ENCODE results near the gene SCOC. TPM values are rescaled to one million over a fixed set of nuclear protein-coding genes. Genes with fewer than 3 reads are reported as not detected.

Gene SCOC
- total and polyA plus RNA-seq, 4 donors, result 68.0 to 251 (median 176) TPM

DNA sequence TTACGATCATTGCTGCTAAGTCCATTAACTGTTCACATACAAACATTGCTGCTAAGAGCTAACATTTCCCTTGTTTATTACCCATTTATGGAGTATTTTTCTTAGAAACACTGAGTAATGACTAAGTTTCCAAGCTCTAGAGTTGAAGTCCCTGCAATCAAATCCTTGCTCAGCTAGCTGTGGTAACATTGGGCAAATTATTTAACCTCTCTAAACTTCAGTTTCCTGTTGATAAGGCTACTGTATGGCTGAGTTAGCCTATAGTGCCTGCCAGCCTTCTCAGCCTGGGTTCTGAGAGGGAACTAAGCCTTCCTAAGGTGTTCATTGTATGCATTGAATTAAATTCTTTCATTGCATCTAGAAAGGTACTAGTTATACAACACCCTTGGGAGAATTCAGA is 15.2 kb upstream of the SCOC start:
- H3K4me3 ChIP-seq (ENCODE audit: low read depth, low read length), result no peak overlapping the region
- no CpG with 5 or more reads among the region's 1 CpG for WGBS (ENCODE audit: insufficient coverage)

DNA sequence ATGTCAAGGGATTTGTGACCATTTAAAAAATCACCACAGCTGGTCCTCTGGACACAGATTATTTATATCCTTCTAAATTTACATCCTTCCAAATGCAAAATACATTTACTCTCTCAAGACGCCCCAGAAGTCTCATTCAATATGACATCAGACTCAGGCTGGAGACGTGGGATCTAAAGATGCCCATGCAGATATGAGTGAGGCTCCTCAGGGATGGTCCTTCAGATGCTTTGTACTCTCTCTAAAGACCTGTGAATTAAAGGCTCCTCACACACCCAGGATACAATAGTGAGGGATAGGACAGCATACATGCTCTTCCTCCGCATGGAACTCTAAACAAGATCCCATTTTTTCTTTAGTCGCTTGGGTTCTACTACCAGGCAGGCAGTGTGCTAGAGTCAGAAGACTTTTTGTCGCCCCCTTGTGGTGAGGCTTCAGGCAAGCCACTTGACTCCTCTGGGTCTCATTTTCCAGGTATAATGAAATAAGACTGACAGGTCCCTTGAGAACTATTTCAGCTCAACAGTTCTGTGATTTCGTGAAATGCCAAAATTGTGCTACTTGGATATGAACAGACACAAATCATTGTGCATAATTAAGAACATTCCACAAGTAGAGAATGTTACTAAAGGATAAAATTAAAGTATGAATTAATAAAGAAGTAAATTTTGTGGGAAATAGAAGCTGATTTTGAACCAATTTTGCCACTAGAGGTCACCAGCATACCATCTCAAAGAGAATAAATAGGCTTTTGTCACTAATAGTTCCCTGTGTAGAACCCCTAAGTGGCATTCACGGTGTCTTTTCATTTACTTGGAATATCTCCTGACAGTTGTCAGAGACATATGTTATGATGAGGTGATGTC is 13.7 kb upstream of the SCOC start:
- H3K27me3 ChIP-seq (ENCODE audit: control insufficient read depth, insufficient read depth, low read length), result peaks cover 6% of the 10 kb centered on the region
- WGBS (ENCODE audit: insufficient coverage), result 40% methylated on average over 6 of the region's 7 CpGs

More for the DNA sequence above, 15.2 kb upstream of the SCOC start:
- DNase-seq (ENCODE audit: low read depth in 4 of 6, low spot score in 6 of 6), result no peak
- Histone ChIP-seq H3K27ac (ENCODE audit: low read depth, low read length) (no peak overlapping the region), H3K9me3 (ENCODE audit: control insufficient read depth, insufficient read depth, low read length) (no peaks in the 10 kb centered on the region), H3K27me3 (ENCODE audit: control insufficient read depth, insufficient read depth, low read length) (peaks cover 8% of the 10 kb centered on the region), H3K36me3 (ENCODE audit: control insufficient read depth, insufficient read depth, low read length) (no peaks in the 10 kb centered on the region), H3K4me1 (ENCODE audit: control insufficient read depth, insufficient read depth, low read length) (no peaks in the 10 kb centered on the region)

DNA sequence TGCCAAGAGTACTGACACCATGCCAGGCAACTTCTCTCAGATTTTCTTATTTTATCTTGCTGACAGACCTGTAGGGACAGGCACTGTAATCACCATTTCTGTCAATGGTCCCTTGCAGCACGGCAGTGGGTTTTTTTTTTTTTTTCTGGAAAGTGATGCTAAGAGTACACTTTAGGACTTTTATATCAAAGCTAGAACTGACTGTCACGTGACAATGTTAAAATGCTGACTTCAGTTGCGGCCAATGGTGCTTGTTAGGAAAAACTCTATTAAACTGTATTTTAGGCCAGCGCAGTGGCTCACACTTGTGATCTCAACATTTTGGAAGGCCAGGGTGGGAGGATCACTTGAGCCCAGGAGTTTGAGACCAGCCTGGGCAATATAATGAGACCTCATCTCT is 12.3 kb upstream of the SCOC start:
- no peak overlapping the region for H3K4me3 ChIP-seq (ENCODE audit: low read depth, low read length)
- H3K9me3 ChIP-seq (ENCODE audit: control insufficient read depth, insufficient read depth, low read length), result no peaks in the 10 kb centered on the region
- H3K4me1 ChIP-seq (ENCODE audit: control insufficient read depth, insufficient read depth, low read length), result no peaks in the 10 kb centered on the region
- peaks cover 6% of the 10 kb centered on the region for H3K27me3 ChIP-seq (ENCODE audit: control insufficient read depth, insufficient read depth, low read length)
- DNase-seq (ENCODE audit: low read depth in 4 of 6, low spot score in 6 of 6), result no peak
- H3K27ac ChIP-seq (ENCODE audit: low read depth, low read length), result no peak overlapping the region
- 80% methylated on average over 1 of the region's 4 CpGs for WGBS (ENCODE audit: insufficient coverage)
- H3K36me3 ChIP-seq (ENCODE audit: control insufficient read depth, insufficient read depth, low read length), result no peaks in the 10 kb centered on the region

More for the DNA sequence above, 13.7 kb upstream of the SCOC start:
- H3K4me1 ChIP-seq (ENCODE audit: control insufficient read depth, insufficient read depth, low read length), result no peaks in the 10 kb centered on the region
- no peaks in the 10 kb centered on the region for H3K9me3 ChIP-seq (ENCODE audit: control insufficient read depth, insufficient read depth, low read length)
- H3K27ac ChIP-seq (ENCODE audit: low read depth, low read length), result no peak overlapping the region
- DNase-seq (ENCODE audit: low read depth in 4 of 6, low spot score in 6 of 6), result peak in 2 of 6 donors; percentile 87 to 91
- no peak overlapping the region for H3K4me3 ChIP-seq (ENCODE audit: low read depth, low read length)
- no peaks in the 10 kb centered on the region for H3K36me3 ChIP-seq (ENCODE audit: control insufficient read depth, insufficient read depth, low read length)

DNA sequence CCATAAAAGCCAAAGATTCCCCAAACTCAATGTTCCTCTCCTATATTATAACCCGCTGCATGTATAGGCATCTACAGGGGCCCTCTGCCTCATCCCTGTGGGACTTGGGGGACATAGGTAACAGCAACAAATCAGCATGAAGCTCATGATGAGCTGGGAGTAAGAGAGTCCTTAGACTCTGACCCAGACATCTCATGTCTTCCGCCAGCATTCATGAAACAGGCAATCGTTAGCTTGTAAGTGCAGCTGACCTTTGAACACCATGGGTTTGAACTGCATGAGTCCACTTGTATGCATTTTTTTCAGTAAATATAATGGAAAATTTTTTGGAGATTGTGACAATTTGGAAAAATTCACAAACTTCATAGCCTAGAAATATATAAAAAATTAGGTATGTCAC is 10.4 kb upstream of the SCOC start:
- Histone ChIP-seq H3K9me3 (ENCODE audit: control insufficient read depth, insufficient read depth, low read length) (no peaks in the 10 kb centered on the region), H3K27ac (ENCODE audit: low read depth, low read length) (no peak overlapping the region), H3K4me1 (ENCODE audit: control insufficient read depth, insufficient read depth, low read length) (no peaks in the 10 kb centered on the region), H3K4me3 (ENCODE audit: low read depth, low read length) (no peak overlapping the region), H3K27me3 (ENCODE audit: control insufficient read depth, insufficient read depth, low read length) (peaks cover 3% of the 10 kb centered on the region), H3K36me3 (ENCODE audit: control insufficient read depth, insufficient read depth, low read length) (no peaks in the 10 kb centered on the region)
- no peak for DNase-seq (ENCODE audit: low read depth in 4 of 6, low spot score in 6 of 6)
- no CpG with 5 or more reads among the region's 3 CpGs for WGBS (ENCODE audit: insufficient coverage)

DNA sequence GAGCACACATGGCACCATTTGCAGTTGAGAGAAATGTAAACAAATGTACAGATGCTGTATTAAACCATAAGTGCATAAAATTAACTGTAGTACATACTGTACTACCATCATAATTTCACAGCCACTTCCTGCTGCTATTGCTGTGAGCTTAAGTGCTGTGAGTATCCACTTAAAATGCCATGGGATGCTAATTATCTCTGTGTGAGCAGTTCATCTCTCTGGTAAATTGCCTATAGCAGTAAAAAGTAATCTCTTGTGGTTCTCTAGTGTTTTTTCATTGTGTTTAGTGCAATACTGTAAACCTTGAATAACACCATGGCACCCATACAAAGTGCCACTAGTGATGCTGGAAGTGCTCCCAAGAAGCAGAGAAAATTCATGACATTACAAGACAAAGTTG is 9.9 kb upstream of the SCOC start:
- Histone ChIP-seq H3K4me3 (ENCODE audit: low read depth, low read length) (no peak overlapping the region), H3K9me3 (ENCODE audit: control insufficient read depth, insufficient read depth, low read length) (no peaks in the 10 kb centered on the region), H3K27ac (ENCODE audit: low read depth, low read length) (no peak overlapping the region), H3K36me3 (ENCODE audit: control insufficient read depth, insufficient read depth, low read length) (no peaks in the 10 kb centered on the region), H3K4me1 (ENCODE audit: control insufficient read depth, insufficient read depth, low read length) (no peaks in the 10 kb centered on the region), H3K27me3 (ENCODE audit: control insufficient read depth, insufficient read depth, low read length) (peaks cover 3% of the 10 kb centered on the region)
- DNase-seq (ENCODE audit: low read depth in 4 of 6, low spot score in 6 of 6), result peak in 1 of 6 donors; percentile 90

DNA sequence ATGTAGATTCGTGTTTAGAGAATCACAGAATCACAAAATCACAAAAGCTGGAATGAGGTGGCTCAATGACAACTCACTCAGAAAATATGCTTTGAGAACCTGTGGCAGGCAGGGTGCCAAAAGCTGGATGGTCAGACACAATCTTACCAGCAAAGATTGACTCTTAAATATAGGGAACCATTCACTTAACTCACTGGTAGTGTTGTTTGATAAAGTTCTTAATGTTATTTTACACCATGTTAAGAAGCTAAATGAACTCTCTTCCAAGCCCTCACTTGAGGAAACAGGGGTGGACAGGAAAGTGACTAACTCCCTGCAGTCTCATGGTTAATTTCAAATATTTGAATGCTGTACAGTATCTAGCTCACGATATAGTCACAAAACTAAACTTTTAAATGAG is 5.7 kb upstream of the SCOC start:
- DNase-seq (ENCODE audit: low read depth in 4 of 6, low spot score in 6 of 6), result no peak
- H3K4me3 ChIP-seq (ENCODE audit: low read depth, low read length), result no peak overlapping the region
- H3K27ac ChIP-seq (ENCODE audit: low read depth, low read length), result no peak overlapping the region
- H3K27me3 ChIP-seq (ENCODE audit: control insufficient read depth, insufficient read depth, low read length), result no peaks in the 10 kb centered on the region
- H3K9me3 ChIP-seq (ENCODE audit: control insufficient read depth, insufficient read depth, low read length), result no peaks in the 10 kb centered on the region
- no peaks in the 10 kb centered on the region for H3K36me3 ChIP-seq (ENCODE audit: control insufficient read depth, insufficient read depth, low read length)
- WGBS (ENCODE audit: insufficient coverage), result 100% methylated on average over 1 of the region's 2 CpGs
- no peaks in the 10 kb centered on the region for H3K4me1 ChIP-seq (ENCODE audit: control insufficient read depth, insufficient read depth, low read length)

DNA sequence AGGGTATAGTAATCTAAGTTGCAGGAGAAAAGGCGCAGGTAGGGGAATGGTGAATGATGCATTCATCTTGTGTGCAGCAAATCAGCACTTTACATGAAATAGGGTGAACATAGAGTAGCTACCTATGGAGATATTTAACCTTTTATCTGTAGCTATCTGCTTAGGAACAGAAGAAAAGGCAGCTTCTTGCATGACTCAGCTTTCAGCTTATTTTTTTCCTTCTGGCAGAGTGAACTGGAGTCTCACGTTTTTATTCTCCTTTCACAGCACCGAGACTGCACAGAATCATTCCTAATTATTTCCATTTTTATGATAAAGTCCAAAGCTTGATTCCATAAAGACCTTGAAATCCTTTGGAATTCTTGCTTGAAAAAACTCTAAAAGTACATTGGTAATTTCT is 4.8 kb upstream of the SCOC start:
- no CpG with 5 or more reads among the region's 3 CpGs for WGBS (ENCODE audit: insufficient coverage)
- no peak for DNase-seq (ENCODE audit: low read depth in 4 of 6, low spot score in 6 of 6)
- Histone ChIP-seq H3K27ac (ENCODE audit: low read depth, low read length) (no peak overlapping the region), H3K4me3 (ENCODE audit: low read depth, low read length) (no peak overlapping the region), H3K36me3 (ENCODE audit: control insufficient read depth, insufficient read depth, low read length) (no peaks in the 10 kb centered on the region), H3K4me1 (ENCODE audit: control insufficient read depth, insufficient read depth, low read length) (no peaks in the 10 kb centered on the region), H3K27me3 (ENCODE audit: control insufficient read depth, insufficient read depth, low read length) (no peaks in the 10 kb centered on the region), H3K9me3 (ENCODE audit: control insufficient read depth, insufficient read depth, low read length) (no peaks in the 10 kb centered on the region)

DNA sequence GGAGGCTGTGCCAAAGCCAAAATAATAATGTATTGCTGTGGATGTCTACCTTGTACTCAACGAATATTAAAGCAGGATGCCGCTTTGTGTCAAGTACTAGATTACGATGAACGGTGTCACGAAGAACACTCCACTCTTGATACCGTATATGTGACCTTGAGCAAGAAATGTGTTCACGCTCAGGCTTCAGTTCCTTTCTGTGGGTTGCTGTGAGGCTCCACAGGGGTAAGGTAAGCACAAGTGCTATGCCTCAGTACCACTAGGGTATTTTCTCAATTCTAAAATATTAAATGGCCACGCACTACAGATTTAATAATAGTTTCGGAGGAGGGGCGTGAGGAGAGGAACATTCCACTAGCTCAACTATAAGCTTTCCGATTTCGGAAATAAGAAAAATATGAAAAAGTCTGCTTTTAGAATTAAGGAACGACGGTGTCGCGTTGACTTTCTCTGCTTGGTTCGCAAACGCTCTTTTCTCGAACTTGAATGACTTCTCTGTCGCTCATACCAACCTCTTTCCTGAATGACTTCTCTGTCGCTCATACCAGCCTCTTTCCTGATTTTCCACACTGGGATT is 607 bp upstream of the SCOC start:
- 4% methylated on average over 15 of the region's 21 CpGs for WGBS (ENCODE audit: insufficient coverage)
- Histone ChIP-seq H3K9me3 (ENCODE audit: control insufficient read depth, insufficient read depth, low read length) (no peaks in the 10 kb centered on the region), H3K4me1 (ENCODE audit: control insufficient read depth, insufficient read depth, low read length) (peaks cover 6% of the 10 kb centered on the region), H3K4me3 (ENCODE audit: low read depth, low read length) (peak overlapping the region; percentile 94), H3K27me3 (ENCODE audit: control insufficient read depth, insufficient read depth, low read length) (no peaks in the 10 kb centered on the region), H3K27ac (ENCODE audit: low read depth, low read length) (peak overlapping the region; percentile 92), H3K36me3 (ENCODE audit: control insufficient read depth, insufficient read depth, low read length) (no peaks in the 10 kb centered on the region)
- DNase-seq (ENCODE audit: low read depth in 4 of 6, low spot score in 6 of 6), result peak in 2 of 6 donors; percentile 31 to 68

DNA sequence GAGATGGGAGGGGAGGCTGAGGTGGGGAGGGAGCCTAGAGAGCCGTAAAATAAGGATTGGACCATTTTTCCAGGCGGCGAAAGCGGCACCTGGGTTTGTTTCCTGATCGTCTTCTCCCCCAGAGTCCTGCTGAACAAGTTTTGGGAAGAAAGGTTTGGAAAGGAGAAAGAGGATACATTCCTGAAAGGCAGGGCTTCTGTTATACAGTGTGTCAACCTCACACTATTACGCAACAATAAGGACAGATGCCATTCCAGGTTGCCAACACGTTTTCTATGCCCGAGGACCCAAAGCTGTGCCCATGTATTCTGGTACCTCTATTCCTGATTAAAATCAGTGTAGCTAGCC is 658 bp downstream of the SCOC start:
- H3K4me1 ChIP-seq (ENCODE audit: control insufficient read depth, insufficient read depth, low read length), result peaks cover 6% of the 10 kb centered on the region
- H3K36me3 ChIP-seq (ENCODE audit: control insufficient read depth, insufficient read depth, low read length), result no peaks in the 10 kb centered on the region
- H3K4me3 ChIP-seq (ENCODE audit: low read depth, low read length), result peak overlapping the region; percentile 94
- WGBS (ENCODE audit: insufficient coverage), result 0% methylated on average over 5 of the region's 8 CpGs
- H3K27ac ChIP-seq (ENCODE audit: low read depth, low read length), result peak overlapping the region; percentile 92
- H3K9me3 ChIP-seq (ENCODE audit: control insufficient read depth, insufficient read depth, low read length), result no peaks in the 10 kb centered on the region
- H3K27me3 ChIP-seq (ENCODE audit: control insufficient read depth, insufficient read depth, low read length), result no peaks in the 10 kb centered on the region
- no peak for DNase-seq (ENCODE audit: low read depth in 4 of 6, low spot score in 6 of 6)

DNA sequence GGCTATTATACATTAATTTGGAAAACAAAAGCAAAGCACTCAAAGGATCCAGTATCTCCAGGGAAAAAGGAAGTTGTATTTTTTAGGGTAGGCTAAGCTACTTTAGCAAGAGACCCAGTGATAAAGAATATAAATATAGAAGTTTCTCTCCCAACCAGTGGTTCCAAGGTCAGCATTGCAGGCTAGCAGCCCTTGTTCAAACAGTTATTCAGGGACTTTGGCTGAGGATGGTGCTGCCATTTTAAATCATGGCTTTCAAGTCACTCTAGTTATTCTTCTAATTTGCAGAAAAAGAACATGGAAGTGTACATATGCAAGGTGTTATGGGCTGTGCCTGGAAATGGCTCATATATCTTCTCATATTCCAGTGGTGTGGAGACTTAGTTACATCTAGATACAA is 9.3 kb downstream of the SCOC start:
- no peak for DNase-seq (ENCODE audit: low read depth in 4 of 6, low spot score in 6 of 6)
- no peaks in the 10 kb centered on the region for H3K36me3 ChIP-seq (ENCODE audit: control insufficient read depth, insufficient read depth, low read length)
- H3K27ac ChIP-seq (ENCODE audit: low read depth, low read length), result no peak overlapping the region
- no peak overlapping the region for H3K4me3 ChIP-seq (ENCODE audit: low read depth, low read length)
- no peaks in the 10 kb centered on the region for H3K27me3 ChIP-seq (ENCODE audit: control insufficient read depth, insufficient read depth, low read length)
- H3K9me3 ChIP-seq (ENCODE audit: control insufficient read depth, insufficient read depth, low read length), result no peaks in the 10 kb centered on the region
- no peaks in the 10 kb centered on the region for H3K4me1 ChIP-seq (ENCODE audit: control insufficient read depth, insufficient read depth, low read length)
